ENCODE measurements around the gene LHPP.

The LHPP gene

DNA sequence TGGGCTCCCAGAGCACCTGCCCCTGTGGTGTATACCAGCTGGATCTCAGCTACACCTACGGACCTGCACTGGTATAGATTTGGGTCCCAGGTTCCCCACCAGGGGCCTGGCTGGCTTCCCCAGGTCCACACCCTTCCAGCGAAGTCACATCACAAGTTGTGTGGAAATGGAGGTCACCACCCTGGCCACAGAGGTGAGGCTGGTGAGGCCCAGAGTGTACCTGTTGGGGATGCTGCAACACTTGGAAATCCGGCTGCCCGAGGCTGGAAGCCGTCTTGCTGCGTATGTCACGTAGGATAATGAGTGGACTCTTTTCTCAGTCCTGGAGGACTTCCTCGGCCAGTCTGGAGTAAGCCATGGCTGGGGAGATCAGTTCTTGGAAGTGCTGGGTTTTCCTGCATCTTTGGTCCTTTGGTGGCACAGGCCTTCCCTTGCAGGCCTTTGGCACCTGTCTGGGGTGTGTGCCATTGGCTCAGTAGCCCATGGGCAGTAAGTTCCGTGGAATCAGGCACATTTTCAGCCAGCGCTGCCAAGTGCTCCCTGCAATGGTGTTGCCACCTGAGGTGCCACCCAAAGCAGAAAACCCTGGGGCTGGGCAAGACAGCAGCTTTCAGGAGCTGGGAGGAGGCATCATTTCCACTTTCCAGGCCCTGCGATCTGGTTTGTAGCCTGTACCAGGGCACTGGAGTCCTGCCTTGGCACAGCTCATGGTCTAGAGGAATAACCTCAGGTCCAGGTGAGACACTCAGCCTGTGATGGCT lies 97.9 kb downstream of the LHPP start:
- no peak for DNase-seq

DNA sequence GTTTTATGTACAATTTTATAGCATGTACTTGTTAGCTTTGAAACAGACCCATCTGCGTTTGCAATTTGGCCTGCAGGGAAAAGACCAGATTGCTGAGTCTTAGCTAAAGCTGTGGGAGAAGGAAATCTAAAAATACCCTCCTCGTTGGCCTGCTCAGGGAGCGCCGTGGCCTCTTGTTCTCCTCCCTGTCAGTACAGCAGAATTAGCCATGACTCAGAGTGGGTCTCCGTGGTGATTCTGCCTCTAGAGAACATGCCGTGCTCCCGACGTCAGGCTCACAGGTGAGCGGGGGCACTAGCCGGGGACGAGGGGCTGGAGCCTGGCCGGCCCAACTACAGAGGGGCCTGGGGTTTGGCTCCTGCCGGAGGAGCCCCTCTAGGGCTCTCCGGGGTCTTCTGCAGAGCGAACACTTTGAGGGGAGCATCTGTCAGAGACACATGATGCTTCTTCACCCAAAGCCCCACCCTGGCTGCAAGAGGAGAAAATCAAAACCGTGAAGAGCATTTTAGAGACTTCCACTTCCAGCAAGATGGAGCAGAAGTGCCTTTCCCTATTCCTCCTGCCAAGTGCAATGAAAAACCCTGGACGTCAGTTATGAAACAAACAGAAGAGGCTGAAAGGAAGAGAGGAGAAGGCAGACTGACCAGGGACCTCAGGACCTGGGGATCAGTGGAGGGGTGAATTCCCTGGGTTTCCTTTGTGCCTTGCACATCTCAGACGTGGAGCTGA lies 98.9 kb downstream of the LHPP start:
- no peak for DNase-seq

DNA sequence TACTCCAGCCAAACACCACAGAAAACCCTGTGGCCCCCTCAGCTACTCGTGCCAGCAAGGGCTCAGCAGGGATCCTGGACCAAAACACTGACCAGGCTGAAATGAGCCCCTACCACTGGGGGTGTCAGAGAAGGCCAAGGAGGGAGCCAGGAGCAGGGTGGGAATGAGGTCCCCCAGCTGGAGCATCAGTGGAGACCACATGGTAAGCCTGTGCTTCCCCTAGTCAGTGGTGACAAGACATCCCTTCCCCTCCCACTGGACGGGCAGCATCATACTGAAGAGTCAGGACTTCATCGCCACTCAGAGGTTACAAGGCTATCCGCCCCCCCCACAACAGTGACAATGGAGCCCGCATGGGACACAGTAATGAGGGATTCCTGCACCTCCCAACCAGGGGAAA lies 99.6 kb downstream of the LHPP start:
- DNase-seq = no peak

DNA sequence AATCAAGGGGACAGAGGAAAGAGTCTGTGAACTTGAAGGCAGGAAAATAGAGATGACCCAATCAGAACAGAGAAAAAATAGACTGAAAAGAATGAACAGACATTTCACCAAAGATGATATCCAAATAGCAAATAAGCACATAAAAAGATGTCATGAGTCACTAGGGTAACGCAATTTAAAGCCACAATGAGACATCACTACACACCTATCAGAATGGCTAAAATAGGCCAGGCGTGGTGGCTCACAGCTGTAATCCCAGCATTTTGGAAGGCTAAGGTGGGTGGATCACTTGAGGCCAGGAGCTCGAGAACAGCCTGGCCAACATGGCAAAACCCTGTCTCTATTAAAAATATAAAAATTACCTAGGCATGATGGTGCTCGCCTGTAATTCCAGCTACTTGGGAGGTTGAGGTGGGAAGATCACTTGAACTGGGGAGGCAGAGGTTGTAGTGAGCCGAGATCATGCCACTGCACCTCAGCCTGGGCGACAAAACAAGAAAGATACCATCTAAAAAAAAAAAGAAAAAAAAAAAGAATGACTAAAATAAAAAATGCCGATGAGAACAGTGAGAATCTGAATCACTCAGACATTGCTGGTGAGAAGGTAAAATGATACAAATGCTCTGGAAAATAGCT lies 100.9 kb downstream of the LHPP start:
- no peak for DNase-seq

DNA sequence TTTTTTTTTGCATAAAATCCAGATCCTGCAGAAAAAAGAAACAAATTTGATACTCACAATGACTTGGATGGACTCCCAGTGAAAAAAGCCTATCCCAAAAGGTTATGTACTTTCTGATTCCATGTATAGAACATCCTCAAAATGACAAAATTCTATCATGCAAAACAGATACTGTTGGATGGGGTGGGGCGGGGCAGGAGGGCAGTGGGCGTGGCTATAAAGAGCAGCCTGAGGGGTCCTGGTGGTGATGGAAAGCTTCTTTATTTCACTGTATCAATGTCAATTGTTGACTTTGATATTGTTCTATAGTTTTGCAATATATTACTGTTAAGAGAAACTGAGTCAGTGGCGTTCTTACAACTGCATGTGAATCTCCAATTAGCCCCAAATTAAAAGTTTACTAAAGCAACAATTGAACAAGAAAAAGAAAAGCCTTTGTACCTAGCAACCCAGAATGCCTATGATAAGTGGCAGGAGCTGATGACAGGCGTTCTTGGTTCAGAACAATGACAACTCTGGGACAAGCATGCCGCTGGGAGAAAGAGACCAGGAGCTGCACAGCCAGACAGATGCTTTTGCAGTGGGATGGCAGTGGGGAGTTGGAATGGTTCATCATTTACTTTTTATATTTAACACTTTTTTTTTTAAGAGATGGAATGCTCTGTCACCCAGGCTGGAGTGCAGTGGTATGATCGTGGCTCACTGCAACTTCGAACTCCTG lies 101.9 kb downstream of the LHPP start:
- no peak for DNase-seq

DNA sequence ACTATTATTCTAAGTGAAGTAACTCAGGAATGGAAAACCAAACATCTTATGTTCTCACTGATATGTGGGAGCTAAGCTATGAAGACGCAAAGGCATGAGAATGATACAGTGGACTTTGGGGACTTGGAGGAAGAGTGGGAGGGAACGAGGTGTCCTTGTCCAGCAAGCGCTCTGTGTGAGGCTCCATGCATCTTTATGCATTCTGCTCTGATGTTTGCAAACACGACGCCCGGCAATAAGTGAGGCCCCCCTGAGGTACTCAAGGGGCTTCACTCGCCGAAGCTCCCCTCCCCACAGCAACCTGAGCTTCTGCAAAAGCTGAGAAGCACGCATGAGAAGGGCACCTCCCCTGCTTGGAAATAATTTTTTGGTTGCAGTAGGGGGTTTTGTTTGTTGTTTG lies 103.3 kb downstream of the LHPP start:
- DNase-seq = no peak

DNA sequence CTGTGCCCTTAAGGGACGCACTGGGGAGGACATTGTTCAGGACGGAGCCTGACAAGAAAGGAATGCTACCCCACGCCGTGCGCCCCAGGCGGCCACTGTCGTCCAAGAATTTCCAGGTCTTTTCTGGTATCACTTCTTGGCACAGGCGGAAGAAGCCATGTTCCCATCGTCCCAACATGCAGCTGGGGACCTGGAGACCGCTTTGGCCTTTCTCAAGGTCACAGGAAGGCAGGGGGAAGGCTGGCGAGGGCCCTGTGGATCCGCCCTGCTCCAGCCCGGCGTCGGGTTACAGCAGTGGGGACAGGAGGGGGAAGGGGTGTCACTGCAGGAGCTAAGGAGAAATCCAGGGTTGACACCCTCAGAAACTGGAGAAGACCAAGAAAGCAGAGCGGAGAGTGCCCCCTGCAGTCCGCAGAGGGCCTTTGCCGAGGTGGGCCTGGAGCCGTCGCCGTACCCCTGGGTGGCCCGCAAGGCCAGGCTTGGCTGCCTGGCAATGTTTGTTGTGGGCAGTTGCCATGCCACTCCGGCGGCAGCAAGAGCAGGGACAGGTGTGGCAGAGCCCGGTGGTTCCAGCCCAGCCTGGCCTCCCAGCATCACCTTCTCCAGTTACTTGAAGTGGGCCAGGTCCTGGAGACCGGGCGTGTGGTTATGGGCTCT lies 104.1 kb downstream of the LHPP start:
- DNase-seq = no peak

DNA sequence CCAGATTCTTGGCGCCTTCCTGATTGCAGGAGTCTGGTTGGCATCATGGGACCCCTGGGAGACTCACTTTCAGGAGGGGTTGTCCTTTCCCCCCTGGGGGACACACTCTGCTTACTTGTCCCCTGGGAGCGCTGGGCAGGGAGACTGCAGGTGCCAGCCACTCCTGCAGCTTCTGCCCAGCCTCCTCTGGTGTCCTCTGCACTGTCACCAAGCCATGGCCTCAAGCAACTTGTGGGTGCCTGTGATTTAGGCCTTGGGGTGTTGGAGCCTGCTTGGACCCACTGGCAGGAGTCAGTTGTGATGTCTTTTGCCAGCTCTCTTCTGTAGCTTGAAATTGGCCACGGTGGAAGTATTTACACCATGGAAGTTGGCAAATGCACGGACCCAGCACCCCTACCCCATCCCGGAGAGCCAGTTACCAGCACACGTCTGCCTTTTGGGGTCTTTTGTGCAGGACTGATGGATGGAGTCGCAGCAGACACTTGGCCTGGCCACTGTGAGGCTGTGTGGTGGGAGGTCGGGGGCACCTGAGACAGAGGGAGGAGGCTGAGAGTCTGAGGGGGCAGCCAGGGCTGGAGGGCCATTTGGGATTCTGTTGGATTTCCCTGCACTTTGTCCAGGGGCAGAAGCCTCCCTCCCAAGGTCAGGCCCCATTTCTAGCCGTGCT lies 104.7 kb downstream of the LHPP start:
- DNase-seq = no peak

DNA sequence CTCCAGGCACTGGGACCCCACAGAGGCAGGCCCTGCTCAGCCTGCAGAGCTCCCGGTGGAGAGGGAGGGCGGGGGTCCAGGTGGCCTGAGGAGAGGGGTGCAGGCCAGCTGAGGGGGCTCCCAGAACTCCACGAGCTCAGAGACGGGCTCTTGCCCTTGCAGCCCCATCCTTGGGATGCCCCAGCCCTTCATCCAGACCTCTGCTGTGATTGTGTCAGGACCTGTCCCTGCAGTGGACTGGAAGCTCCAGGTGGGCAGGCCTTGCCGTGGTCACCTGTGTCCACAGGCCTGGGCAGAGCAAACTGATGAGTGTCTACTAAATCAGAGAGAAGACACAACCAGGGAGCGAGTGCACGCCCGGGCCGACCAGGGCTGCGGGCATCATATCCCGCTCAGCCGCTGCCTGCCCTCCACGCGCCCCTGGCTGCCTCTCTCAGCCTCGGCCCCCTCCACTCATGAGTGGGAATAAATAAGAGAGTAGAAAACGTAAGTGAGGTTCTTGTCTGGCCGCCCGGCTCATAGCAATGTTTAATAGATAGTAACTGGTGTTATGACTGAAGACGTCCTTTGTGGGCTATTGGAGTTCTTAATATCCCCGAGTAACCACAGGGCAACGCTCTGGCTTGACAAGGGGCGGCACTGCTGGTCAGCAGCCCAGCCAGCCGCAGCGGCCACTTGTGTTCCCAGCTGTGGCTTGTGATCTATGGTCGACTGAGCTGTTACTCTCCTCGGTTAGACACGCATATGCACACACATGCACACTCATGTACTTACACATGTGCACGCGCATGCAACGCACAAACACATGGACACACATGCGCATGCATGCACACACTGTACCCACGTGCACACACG lies 105.6 kb downstream of the LHPP start:
- DNase-seq = no peak

DNA sequence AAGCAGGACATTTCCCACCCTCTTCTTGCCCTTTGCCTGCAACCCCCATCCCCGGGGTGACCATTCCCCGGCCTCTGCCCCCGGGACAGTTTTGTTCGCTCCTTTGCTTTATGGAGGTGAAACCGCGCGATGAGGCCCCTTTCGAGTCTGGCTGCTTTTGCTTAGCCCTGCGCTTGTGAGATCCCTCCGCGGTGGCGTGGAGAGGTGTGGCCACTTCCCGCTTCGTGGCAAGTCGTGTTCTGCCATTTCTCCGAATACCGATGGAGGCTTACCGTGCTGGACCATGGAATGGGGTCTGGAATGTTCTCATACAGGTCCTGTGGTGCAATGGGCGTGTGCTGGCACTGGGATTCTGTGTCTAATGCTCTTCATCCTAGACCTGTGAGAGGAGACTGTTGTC lies 106.7 kb downstream of the LHPP start:
- DNase-seq = no peak

DNA sequence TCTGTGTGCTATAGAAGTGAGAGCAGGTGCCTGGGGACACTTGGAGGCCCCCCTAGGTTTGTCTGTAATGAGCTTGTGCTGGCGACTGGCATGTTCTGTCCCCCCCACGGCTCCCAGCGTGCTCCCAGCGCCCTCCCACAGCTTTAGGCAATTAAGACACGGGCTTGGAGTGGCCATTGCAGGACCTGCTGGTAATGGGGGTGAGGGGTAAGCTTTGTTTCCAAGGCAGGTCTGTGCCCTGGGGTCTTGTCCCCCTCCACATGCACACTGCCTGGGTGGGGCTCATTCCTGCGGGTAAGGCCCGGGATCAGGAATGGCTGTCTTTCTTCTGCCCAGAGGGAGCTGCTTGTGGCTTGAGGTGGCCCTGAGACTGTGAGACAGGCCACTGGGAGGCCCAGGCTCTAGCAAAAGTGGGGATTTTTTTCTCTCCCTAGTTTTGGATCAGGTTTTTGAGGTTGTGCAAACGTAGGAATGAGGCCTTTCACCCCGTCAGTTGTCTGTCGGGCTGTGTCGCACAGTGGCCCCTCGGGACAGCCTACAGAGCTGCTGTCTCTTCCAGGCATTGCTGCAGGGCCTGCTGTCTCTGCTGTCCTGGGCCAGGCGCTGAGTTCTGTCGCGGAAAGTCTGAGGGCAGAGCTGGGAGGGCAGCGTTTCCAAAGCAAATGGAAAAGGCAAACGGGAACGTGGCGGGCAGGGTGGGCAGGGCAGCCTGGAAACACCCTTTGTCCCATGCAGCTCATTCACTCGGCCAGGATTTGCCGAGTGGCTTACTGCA lies 107.4 kb downstream of the LHPP start:
- DNase-seq = no peak

DNA sequence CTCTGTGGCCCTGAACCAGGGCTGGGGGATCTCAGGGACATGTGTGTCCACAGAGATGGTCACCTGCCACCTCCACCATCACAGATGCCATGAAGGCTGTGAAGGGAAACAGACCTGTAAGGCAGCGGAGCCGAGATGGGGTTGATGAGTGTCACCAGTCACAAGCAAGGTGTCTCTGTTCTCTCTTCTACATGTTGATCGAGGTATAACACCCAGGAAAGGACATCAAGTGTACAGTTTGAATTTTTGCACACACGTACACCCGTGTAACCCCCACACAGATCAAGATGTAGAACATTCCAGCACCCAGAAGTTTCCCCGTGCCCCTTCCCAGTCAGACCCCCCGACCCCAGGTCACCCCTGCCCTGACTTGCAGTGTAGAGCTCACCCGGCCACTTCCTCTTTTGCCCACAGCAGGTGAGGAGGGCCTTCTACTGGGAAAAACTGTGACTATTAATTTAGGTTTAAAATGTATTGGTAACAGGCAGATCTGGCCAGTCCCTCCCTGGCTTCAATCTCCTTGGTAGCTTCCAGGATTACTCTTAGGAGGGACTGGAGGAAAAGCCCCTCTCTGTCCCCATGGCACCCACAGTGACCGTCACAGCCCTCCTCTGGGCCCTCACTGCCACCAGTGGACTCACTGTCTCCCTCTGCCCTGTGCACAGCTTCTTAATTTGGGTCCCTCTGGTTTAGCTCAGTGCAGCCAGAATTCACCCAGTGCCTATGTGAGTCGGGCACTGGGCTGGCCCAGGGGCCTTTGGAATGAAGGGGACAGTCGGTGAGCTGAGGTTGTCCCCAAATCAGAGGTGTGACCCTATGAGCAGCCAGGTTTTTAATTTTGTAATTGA lies 108.2 kb downstream of the LHPP start:
- no peak for DNase-seq

DNA sequence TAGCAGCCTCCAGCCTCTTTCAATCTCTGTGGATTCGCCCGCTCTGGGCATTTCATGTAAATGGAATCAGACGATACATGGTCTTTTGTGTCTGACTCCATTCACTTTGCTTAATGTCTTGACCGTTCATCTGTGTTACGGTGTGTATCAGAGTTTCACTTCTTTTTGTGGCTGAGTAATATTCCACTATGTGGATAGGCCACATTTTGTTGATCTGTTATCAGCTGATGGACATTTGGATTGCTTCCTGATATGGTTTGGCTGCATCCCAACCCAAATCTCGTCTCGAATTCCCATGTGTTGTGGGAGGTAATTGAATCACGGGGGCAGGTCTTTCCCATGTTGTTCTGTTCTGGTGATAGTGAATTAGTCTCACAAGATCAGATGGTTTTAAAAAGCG lies 109.0 kb downstream of the LHPP start:
- DNase-seq = no peak

DNA sequence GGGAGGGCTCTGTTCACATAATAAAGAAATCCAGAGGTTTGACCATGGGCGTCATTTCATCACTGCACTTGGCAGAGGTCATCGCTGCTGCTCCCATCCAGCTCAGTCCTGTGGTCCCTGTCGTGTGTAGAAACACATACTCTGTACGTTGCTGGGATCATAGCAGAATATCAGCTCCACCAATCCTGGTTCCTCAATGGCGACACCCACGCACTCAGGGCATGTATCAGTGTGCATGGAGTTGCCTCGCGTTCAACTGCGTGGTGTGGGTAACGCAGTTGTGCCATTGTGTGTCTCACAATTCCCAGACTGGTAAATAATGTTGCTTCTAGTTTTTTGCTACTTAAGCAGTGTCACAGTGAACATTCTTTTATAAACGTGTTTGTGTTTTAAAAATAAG lies 111.1 kb downstream of the LHPP start:
- peak; percentile 13 for DNase-seq

DNA sequence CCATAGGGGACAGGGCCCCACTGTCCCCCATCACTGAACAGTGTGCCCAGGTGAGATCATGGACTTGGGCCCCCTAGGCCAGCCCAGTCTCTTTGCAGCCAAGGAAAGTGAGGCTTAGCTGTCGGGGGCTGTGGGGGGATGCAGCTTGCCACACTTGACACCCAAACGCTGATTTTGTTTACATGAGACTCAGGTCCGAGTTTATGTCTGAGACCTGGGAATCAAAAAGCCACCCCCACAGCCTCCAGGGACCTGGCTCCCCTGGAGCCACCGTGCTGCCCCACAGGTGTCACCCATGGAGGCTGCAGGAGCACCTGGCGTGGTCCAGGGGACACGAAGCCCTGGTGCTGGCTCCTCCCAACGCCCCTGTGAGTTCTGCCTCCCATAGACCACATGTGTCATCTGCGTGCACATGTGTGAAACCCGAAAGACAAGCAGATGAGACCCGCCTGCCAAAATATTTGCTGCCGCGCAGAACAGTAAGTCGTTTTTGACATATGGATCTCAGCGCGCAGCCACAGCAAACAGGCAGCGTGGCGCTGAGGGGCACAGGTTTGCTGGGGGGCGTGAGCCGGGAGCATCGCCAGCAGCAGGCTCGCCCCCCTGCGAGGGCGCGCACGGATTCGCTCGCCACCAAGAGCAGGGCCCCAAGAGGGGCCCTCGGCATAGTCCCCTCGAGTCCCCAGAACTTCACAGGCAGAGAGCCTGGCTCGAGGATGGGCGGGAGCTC lies 112.3 kb downstream of the LHPP start:
- no peak for DNase-seq

DNA sequence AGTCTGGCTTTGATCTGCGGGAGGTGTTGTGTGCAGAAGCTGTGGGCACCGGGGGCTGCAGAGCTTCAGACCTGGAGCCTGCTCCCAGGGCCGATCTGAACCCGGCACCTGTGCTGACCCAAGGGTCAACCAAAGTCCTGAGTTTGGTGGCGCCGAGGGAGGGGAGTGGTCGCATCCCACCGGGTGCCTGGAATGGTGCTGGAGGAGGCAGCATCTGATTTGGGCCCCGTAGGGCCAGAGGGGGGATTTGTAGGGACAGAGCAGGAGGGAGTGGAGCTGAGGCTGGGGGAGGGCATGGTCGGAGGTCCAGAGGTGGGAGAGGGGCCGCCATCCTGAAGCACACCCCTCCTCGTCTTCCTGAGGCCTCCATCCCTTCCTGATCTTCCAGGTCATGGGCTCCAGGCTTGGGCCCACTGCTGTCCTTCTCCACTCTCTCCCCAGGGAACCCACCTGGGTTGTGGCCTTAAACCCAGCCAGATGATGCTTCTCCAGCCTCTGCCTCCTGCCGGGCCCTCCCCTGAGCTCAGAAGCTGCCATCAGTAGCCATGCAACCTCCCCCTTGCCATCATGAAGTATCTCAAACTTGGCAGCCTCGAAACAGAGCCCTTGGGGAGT lies 112.9 kb downstream of the LHPP start:
- DNase-seq = no peak

DNA sequence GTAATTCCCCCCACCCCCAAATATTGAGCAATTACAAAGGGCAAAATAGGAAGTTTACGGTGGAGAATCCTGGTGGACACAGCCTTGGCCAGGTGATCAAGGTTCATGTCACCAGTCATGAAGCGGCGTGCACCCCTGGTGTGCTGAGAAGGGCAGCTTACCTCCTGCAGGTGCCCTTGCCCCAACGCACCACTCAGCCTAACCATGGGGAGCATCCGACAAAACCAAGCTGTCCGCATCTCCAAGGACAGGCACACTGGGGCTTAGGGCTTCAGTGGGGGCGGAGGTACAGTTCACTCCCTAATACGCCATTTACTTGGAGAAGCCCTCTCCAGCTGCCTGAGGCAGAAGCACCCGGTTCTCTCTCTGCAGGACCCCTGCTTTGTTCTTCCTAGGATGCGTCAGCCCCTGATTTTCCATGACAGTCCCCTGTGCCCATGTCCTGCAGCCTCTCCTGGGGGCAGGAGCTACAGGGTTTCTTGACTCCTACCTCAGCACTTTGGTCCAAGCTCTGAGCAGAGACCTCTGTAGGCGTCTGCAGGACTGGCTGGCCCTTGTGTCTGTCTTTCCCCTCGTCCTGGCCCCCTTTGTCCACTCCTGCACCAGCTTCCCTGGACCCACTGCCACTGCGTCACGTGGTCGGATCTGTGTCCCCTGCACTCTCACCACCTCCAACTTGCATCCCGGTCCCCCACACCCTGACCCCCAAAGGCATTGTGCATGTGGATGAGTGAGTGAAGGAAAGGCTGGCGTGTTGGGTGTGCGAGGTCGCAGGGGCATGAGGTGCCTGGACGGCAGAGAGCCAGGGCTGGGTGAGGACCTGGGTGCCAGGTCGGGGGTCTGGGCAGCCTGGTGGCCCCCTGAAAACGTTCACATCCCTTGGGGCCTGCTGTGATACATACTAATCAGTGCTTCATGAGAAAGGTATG lies 113.7 kb downstream of the LHPP start:
- DNase-seq = no peak

Measured in inflammatory macrophage treated with lipopolysaccharide for 4 hours (primary cell).